Endothelial cell of umbilical vein (primary cell): Measurements from ENCODE around the gene DPYSL4. TPM values are rescaled to one million over a fixed set of nuclear protein-coding genes. Genes with fewer than 3 reads are reported as not detected.

ENCODE experiments used
- BruUV-seq: library from RNA; stranded (reverse); fragments of 400-500 nt; replicated peaks from 2 replicates; lab custom pipeline; 2021; lab: Mats Ljungman, UMichigan
- CTCF ChIA-PET: fragments of 300-600, 350-600 bp; sonication (Branson Sonifier 250); formaldehyde crosslinking; loops from one replicate; lab custom pipeline; 2021; ENCODE audit warnings: antibody characterized with exemption, inconsistent platforms; lab: Charles Lee
- POLR2A ChIA-PET: fragments of 300-600, 350-600 bp; sonication (Branson Sonifier 250); formaldehyde crosslinking; loops from one replicate; lab custom pipeline; 2021; ENCODE audit warnings: antibody characterized with exemption, inconsistent platforms; lab: Charles Lee
- DNase-seq: peaks from one replicate; pipeline ENCODE4 v3.0.0-alpha.2; 2011; ENCODE audit warnings: low read depth, low spot score
- FAIRE-seq: peaks from 2 replicates; lab custom pipeline; 2011; peaks lifted over from hg19 to GRCh38; lab: Jason Lieb, UNC
- H2AFZ ChIP-seq: 2 replicates; pipeline ENCODE4 v1.6.0; 2012; ENCODE audit warnings: low read depth, low read length, control low read depth, inconsistent platforms
- H3K27ac ChIP-seq: 2 replicates; pipeline ENCODE4 v1.5.1; 2011; ENCODE audit warnings: low read depth, mild to moderate bottlenecking, control low read depth, low read length, moderate library complexity; ENCODE audit not compliant: insufficient read depth
- H3K27me3 ChIP-seq, 2 experiments: 2 replicates each; pipeline versions ENCODE4 v1.6.0 to v1.6.1; 2011; ENCODE audit warnings: low read length in 2 of 2, mixed read lengths in 1 of 2; ENCODE audit not compliant: control insufficient read depth in 2 of 2, insufficient read depth in 2 of 2
- H3K36me3 ChIP-seq, 2 experiments: 2 replicates in 1 of 2; 3 replicates in 1 of 2; pipeline ENCODE4 v1.5.1; 2011; ENCODE audit warnings: low read length in 2 of 2, mild to moderate bottlenecking in 1 of 2, moderate library complexity in 1 of 2; ENCODE audit not compliant: control insufficient read depth in 2 of 2, insufficient read depth in 2 of 2; ENCODE audit errors: extremely low read depth in 1 of 2
- H3K4me1 ChIP-seq: 3 replicates; pipeline ENCODE4 v1.5.1; 2011; ENCODE audit warnings: mild to moderate bottlenecking, low read length; ENCODE audit not compliant: control insufficient read depth, insufficient read depth; ENCODE audit errors: extremely low read depth
- H3K4me2 ChIP-seq: 2 replicates; pipeline ENCODE4 v1.6.1; 2011; ENCODE audit warnings: low read length, control low read depth, mixed read lengths; ENCODE audit not compliant: insufficient read depth
- H3K4me3 ChIP-seq, 3 experiments: fragments of 200-600 bp in 1 of 3; sonication (generic), shearing (Covaris generic) in 1 of 3; replicated peaks in 1 of 3; 2 replicates each; pipeline ENCODE4 v1.5.1; 2011 to 2016; ENCODE audit warnings: control low read depth in 3 of 3, low read length in 3 of 3, mild to moderate bottlenecking in 2 of 3, inconsistent platforms in 1 of 3, low read depth in 1 of 3, moderate library complexity in 1 of 3; ENCODE audit not compliant: insufficient read depth in 1 of 3
- H3K79me2 ChIP-seq: 2 replicates; pipeline ENCODE4 v1.6.0; 2012; ENCODE audit warnings: low read length, inconsistent platforms; ENCODE audit not compliant: control insufficient read depth, insufficient read depth
- H3K9ac ChIP-seq: replicated peaks from 2 replicates; pipeline ENCODE3; 2011; ENCODE audit warnings: low read length, control low read depth; ENCODE audit not compliant: insufficient read depth; ENCODE audit errors: extremely low read depth
- H3K9me1 ChIP-seq: replicated peaks from 3 replicates; pipeline ENCODE4 v1.6.0; 2011; ENCODE audit warnings: mild to moderate bottlenecking, low read length; ENCODE audit not compliant: control insufficient read depth, insufficient read depth; ENCODE audit errors: extremely low read depth
- H3K9me3 ChIP-seq: replicated peaks from 2 replicates; pipeline ENCODE4 v1.5.1; 2012; ENCODE audit warnings: low read length, inconsistent platforms; ENCODE audit not compliant: control insufficient read depth, insufficient read depth
- H4K20me1 ChIP-seq: replicated peaks from 2 replicates; pipeline ENCODE3; 2011; ENCODE audit warnings: mild to moderate bottlenecking, low read length; ENCODE audit not compliant: control insufficient read depth, insufficient read depth; ENCODE audit errors: extremely low read depth
- CTCF ChIP-seq, 2 donors: IDR thresholded peaks; 1 replicate in 1 of 2; 2 replicates in 1 of 2; pipeline ENCODE4 v1.5.1; 2011; ENCODE audit warnings: low read length in 2 of 2, mild to moderate bottlenecking in 2 of 2, moderate library complexity in 2 of 2, control low read depth in 1 of 2, inconsistent platforms in 1 of 2, low read depth in 1 of 2; ENCODE audit not compliant: insufficient read depth in 1 of 2; ENCODE audit errors: extremely low read depth in 1 of 2
- EZH2 ChIP-seq: IDR thresholded peaks from 2 replicates; pipeline ENCODE4 v1.6.1; 2012; ENCODE audit warnings: borderline replicate concordance, low read depth, mild to moderate bottlenecking, moderate library complexity, low read length, inconsistent platforms; ENCODE audit not compliant: severe bottlenecking
- FOS ChIP-seq: IDR thresholded peaks from 2 replicates; pipeline ENCODE4 v1.6.1; 2011; ENCODE audit warnings: mild to moderate bottlenecking, low read length, moderate library complexity, borderline replicate concordance; ENCODE audit not compliant: insufficient read depth
- GATA2 ChIP-seq: IDR thresholded peaks from 2 replicates; pipeline ENCODE4 v1.7.0; 2011; ENCODE audit warnings: low read depth, mild to moderate bottlenecking, moderate library complexity, mixed read lengths, low read length; ENCODE audit not compliant: insufficient read length, insufficient read depth
- JUN ChIP-seq: IDR thresholded peaks from 2 replicates; pipeline ENCODE4 v1.6.1; 2011; ENCODE audit warnings: borderline replicate concordance, low read depth; ENCODE audit not compliant: insufficient read length, insufficient read depth
- MAX ChIP-seq: IDR thresholded peaks from 2 replicates; pipeline ENCODE4 v1.6.1; 2011; ENCODE audit not compliant: insufficient read depth, insufficient read length
- MYC ChIP-seq: IDR thresholded peaks from one replicate; pipeline ENCODE4 v1.6.1; 2011; ENCODE audit warnings: mild to moderate bottlenecking, low read depth, low read length
- POLR2A ChIP-seq: IDR thresholded peaks from 2 replicates; pipeline ENCODE4 v1.6.1; 2012; ENCODE audit warnings: low read depth, mild to moderate bottlenecking, control low read depth, low read length
- POLR2AphosphoS5 ChIP-seq: IDR thresholded peaks from 2 replicates; pipeline ENCODE4 v1.6.1; 2012; ENCODE audit warnings: low read depth, mild to moderate bottlenecking, control low read depth, low read length, moderate library complexity; ENCODE audit not compliant: insufficient read depth
- dilution Hi-C: fragments of 300-500 bp; cut with MboI; formaldehyde crosslinking; loops from one replicate; pipeline ENCODE4 v1.15.0; 2019; ENCODE audit warnings: low sequenced_read_pairs; ENCODE audit not compliant: extremely low pct_ligation_motif_present
- intact Hi-C: fragments of 100-400 bp; cut with micrococcal nuclease; formaldehyde crosslinking; loops from one replicate; pipeline ENCODE4 v1.10.0; 2022
- polyA plus RNA-seq, 4 experiments: library from polyadenylated mRNA; depleted of rRNA in 3 of 4; stranded (reverse) in 3 of 4; unstranded in 1 of 4; fragments of >200 nt; gene quantifications; 2 replicates each; pipeline versions ENCODE4 v1.2.1 to v1.2.3, GENCODE V29; 2011 to 2012; ENCODE audit warnings: missing spikeins in 1 of 4
- total RNA-seq: library from RNA; stranded (reverse); gene quantifications from 2 replicates; pipeline ENCODE4 v1.2.3, GENCODE V29; 2021

DPYSL4 gene
- total and polyA plus RNA-seq, 2 donors (not counting 3 experiments of a cell fraction or from before 2014, with no cell fraction given) = 27.1 to 60.0 TPM

DNA sequence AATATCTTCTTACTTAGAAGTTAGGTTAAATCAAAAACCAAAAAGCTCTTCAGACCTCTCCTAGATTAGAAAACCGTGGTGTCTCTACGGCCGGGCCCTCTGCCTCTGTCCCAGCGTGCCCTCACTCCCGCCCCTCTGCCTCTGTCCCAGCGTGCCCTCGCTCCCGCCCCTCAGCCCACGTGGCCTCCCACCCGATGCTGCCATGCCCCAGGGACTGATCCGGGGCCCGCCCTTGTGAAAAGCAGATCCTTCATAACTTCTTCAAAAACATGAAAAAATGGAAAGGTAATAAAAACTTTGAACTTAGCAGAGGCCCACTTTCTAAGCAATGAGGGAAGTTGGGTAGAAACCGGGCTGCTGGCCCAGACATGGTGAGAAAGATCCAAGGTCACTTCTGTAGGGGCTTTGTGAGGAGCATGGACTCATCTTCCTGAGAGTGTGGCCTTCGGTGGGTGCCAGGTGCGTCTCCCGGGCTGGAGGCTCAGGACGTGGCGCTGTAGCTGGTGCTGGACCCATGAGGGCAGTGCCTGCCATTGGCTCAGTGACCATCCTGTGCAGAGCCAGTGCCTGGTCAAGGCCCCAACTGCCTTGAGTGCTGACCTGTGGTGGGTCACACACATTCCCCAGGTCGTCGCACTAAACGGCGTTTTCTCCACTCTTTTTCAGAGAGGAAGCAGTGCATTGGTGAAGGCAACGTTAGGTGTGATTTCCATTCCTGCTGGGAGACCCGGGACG is 4.9 kb upstream of the DPYSL4 start:
- Histone ChIP-seq H2AFZ (no peak overlapping the region), H3K27ac (no peak overlapping the region), H3K4me2 (no peak overlapping the region), H3K27me3 (peaks cover 12 to 17% of the 10 kb centered on the region in 2 experiments), H3K4me1 (no peaks in the 10 kb centered on the region), H4K20me1 (no peaks in the 10 kb centered on the region), H3K9me3 (no peaks in the 10 kb centered on the region), H3K4me3 (no peak overlapping the region), H3K9me1 (no peaks in the 10 kb centered on the region), H3K36me3 (no peaks in the 10 kb centered on the region), H3K9ac (no peak overlapping the region), H3K79me2 (no peaks in the 10 kb centered on the region)
- DNase-seq (no peak), FAIRE-seq (no peak)
- POLR2A ChIA-PET = no interaction called here
- dilution Hi-C loops = no loop called here
- BruUV-seq = no TSS peak
- TF ChIP-seq POLR2AphosphoS5 (no peak), JUN (no peak), MAX (no peak), MYC (no peak), POLR2A (no peak), CTCF (IDR thresholded peaks at IDR 0.05; ENCODE audit: extremely low read depth in 1 of 2, insufficient read depth in 1 of 2, low read depth in 1 of 2, low read length in 2 of 2) (no peak), GATA2 (no peak), FOS (no peak), EZH2 (no peak)
- CTCF ChIA-PET = no interaction called here
- intact Hi-C loops = no loop called here
